Body of pancreas (tissue), 4 donors: ENCODE results near the gene MYO16.

ENCODE experiments used
- POLR2A ChIP-seq, 3 donors: fragments of 450-650 bp; IDR thresholded peaks; one replicate each; pipeline ENCODE4 v1.6.1; 2016; ENCODE audit warnings: antibody characterized with exemption in 3 of 3, mild to moderate bottlenecking in 2 of 3
- TF ChIP-seq, protein P1 (sequence below), 7 experiments: fragments of 450-650 bp in 4 of 7; fragments of 200-600 bp in 3 of 7; sonication (generic) in 3 of 7; IDR thresholded peaks; one replicate each; pipeline ENCODE4 v1.5.1; 2016 to 2019; ENCODE audit warnings: antibody characterized with exemption in 7 of 7

DNA sequence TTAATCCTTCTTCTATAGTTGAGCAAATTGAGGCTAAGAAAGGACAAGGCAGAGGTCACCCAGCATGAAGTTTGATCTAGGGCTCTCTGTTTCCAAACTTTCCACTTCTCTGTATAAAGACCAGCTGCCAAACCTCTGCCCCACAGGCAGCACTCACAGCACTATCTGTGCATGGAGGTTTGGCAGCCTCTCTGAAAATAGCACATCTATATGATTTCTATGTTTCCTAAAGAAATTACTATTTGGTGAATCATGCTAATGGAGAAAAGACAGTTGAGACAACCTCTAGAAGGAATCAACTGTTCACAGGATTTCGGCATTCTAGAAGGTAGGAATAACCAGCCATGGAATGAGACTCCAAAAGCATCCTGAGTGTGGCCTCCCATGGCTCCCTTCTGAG lies 602.5 kb downstream of the MYO16 start:
- TF ChIP-seq, protein P1, sequence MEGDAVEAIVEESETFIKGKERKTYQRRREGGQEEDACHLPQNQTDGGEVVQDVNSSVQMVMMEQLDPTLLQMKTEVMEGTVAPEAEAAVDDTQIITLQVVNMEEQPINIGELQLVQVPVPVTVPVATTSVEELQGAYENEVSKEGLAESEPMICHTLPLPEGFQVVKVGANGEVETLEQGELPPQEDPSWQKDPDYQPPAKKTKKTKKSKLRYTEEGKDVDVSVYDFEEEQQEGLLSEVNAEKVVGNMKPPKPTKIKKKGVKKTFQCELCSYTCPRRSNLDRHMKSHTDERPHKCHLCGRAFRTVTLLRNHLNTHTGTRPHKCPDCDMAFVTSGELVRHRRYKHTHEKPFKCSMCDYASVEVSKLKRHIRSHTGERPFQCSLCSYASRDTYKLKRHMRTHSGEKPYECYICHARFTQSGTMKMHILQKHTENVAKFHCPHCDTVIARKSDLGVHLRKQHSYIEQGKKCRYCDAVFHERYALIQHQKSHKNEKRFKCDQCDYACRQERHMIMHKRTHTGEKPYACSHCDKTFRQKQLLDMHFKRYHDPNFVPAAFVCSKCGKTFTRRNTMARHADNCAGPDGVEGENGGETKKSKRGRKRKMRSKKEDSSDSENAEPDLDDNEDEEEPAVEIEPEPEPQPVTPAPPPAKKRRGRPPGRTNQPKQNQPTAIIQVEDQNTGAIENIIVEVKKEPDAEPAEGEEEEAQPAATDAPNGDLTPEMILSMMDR (IDR thresholded peaks at IDR 0.05): no peak
- TF ChIP-seq POLR2A (IDR thresholded peaks at IDR 0.05): no peak
